ENCODE measurements around the gene PRKG1.
"Not testable (repeated sequence)": the region's sequence is repeated elsewhere in the genome, so short reads cannot be mapped to it uniquely, and the experiment has no call there.

PRKG1 gene

GRCh38 chr10:51377932-51378599 is 303.8 kb downstream of the PRKG1 start:
- DNase-seq (ENCODE audit: low spot score) = no peak

- DNase-seq (ENCODE audit: low spot score) = no peak
Measured at GRCh38 chr10:51382181-51382580, 307.9 kb downstream of the PRKG1 start.

GRCh38 chr10:51384971-51385370 is 310.7 kb downstream of the PRKG1 start:
- no peak for DNase-seq (ENCODE audit: low spot score)

- no peak for DNase-seq (ENCODE audit: low spot score)
Measured at GRCh38 chr10:51386248-51386885, 312.1 kb downstream of the PRKG1 start.

- peak; percentile 22 for DNase-seq (ENCODE audit: low spot score)
Measured at GRCh38 chr10:51389415-51390321, 315.4 kb downstream of the PRKG1 start.

GRCh38 chr10:51393006-51393405 is 318.7 kb downstream of the PRKG1 start:
- not testable (repeated sequence) for DNase-seq (ENCODE audit: low spot score)

- DNase-seq (ENCODE audit: low spot score) = no peak
Measured at GRCh38 chr10:51394039-51394438, 319.8 kb downstream of the PRKG1 start.

- DNase-seq (ENCODE audit: low spot score) = no peak
Measured at GRCh38 chr10:51397244-51397643, 323.0 kb downstream of the PRKG1 start.

- no peak for DNase-seq (ENCODE audit: low spot score)
Measured at GRCh38 chr10:51397695-51398094, 323.4 kb downstream of the PRKG1 start.

- DNase-seq (ENCODE audit: low spot score) = no peak
Measured at GRCh38 chr10:51399840-51400239, 325.6 kb downstream of the PRKG1 start.

GRCh38 chr10:51400392-51401096 is 326.3 kb downstream of the PRKG1 start:
- no peak for DNase-seq (ENCODE audit: low spot score)

- DNase-seq (ENCODE audit: low spot score) = no peak
Measured at GRCh38 chr10:51403521-51403920, 329.2 kb downstream of the PRKG1 start.

- no peak for DNase-seq (ENCODE audit: low spot score)
Measured at GRCh38 chr10:51405580-51406351, 331.5 kb downstream of the PRKG1 start.

- DNase-seq (ENCODE audit: low spot score) = no peak
Measured at GRCh38 chr10:51406581-51406980, 332.3 kb downstream of the PRKG1 start.

- no peak for DNase-seq (ENCODE audit: low spot score)
Measured at GRCh38 chr10:51416494-51416893, 342.2 kb downstream of the PRKG1 start.

- DNase-seq (ENCODE audit: low spot score) = no peak
Measured at GRCh38 chr10:51419196-51420093, 345.2 kb downstream of the PRKG1 start.

- no peak for DNase-seq (ENCODE audit: low spot score)
Measured at GRCh38 chr10:51421853-51422252, 347.6 kb downstream of the PRKG1 start.

GRCh38 chr10:51422311-51423120 is 348.2 kb downstream of the PRKG1 start:
- DNase-seq (ENCODE audit: low spot score) = peak; percentile 33

GRCh38 chr10:51423121-51423452 is 348.8 kb downstream of the PRKG1 start:
- DNase-seq (ENCODE audit: low spot score) = no peak

- DNase-seq (ENCODE audit: low spot score) = no peak
Measured at GRCh38 chr10:51425431-51425830, 351.1 kb downstream of the PRKG1 start.

All from CD4-positive, alpha-beta T cell treated with Interleukin-2 at 100 ng/mL for 4 hours (primary cell).